Forelimb muscle (tissue), 1 donor: ENCODE results near the gene GABRR1. TPM values are rescaled to one million over a fixed set of nuclear protein-coding genes. Genes with fewer than 3 reads are reported as not detected.

ENCODE experiments used
- DNase-seq: peaks from one replicate; pipeline ENCODE4 v3.0.0-alpha.2; 2013; ENCODE audit warnings: low read depth
- polyA plus RNA-seq: library from polyadenylated mRNA; unstranded; fragments of 120-200 nt; gene quantifications from one replicate; pipeline ENCODE4 v1.2.1, GENCODE V29; 2013; ENCODE audit not compliant: insufficient read length

The GABRR1 gene
- polyA plus RNA-seq, 1 donor: 0.38 TPM

DNA sequence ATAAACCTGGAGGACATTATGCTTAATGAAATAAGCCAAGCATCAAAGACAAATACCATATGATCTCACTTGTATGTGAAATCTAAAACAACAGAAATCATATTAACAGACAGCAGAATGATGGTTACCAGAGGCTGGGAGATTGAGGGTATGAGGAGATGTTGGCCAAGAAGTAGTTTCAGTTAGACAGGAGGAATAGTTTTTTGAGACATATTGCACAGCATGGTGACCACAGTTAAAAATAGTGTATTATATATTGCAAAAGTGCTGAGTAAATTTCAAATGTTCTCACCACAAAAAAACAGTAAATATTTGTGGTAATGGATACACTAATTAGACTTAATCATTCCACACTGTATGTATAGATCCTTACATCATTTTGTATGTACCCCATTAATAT, 1.8 kb downstream of the GABRR1 start:
- no peak for DNase-seq

DNA sequence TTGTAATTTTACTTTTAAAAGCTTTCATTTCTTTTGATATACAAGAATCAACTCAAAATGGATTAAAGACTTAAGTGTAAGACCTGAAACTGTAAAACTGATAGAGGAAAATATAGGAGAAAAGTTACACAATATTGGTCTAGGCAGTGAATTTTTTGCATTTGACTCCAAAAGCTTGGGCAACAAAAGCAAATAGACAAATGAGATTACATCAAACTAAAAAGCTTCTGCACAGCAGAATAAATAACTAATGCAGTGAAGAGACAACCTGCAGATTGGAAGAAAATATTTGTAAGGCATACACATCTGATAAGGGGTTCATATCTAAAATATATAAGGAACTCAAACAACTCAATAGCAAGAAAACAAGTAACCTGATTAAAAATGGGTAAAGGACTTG, 3.0 kb downstream of the GABRR1 start:
- DNase-seq: no peak

DNA sequence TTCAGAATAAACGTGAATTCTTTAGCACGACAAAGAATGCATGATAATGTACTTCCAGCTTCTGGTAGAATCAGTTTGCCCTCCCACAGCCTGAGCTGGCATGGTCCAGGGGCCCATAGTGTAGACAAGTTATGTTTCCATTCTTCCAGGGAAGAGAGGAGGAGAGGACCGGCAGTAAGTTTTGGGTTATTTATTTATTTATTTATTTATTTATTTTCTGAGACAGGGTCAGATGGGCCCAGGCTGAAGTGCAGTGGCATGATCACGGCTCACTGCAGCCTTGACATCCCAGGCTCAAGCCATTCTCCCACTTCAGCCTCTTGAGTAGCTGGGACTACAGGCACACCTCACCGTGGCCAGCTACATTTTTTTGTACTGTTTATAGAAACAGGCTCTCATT, 4.7 kb downstream of the GABRR1 start:
- DNase-seq: no peak

DNA sequence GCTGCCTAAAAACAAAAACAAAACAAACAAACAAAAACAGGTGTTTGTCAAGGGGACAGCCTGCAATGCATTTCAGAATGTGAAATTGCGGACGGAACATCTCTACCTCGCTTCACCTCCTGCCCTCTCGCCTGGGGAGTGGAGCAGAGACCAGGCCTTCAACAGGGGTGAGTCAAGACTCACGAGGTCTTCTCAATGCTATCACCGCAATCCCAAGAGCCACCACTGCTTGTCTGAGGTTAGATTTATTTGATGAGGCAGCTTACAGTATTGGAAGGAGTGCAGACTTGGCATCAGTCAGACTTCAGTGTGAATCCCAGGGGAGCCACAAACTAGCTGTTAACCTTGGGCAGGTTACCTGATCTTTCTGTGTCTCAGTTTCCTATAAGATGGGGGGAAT, 7.7 kb downstream of the GABRR1 start:
- no peak for DNase-seq

DNA sequence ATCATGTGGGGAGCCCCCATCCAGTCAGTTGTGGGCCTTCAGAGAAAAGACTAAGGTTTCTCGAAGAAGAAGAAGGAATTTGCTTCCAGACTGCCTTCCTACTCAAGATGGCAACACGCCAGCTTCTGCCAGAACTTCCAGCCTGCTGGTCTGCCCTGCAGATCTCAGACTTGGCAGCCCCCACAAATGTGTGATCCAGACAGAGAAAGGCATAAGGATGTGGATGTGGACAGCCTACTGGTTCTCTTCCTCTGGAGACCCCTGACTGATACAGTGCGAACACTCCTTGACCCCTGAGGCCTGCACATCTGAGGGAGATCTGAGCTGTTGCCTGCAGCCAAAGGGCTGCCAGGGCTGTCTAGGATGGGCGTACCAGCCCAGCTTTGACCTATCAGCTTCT, 8.6 kb downstream of the GABRR1 start:
- no peak for DNase-seq

DNA sequence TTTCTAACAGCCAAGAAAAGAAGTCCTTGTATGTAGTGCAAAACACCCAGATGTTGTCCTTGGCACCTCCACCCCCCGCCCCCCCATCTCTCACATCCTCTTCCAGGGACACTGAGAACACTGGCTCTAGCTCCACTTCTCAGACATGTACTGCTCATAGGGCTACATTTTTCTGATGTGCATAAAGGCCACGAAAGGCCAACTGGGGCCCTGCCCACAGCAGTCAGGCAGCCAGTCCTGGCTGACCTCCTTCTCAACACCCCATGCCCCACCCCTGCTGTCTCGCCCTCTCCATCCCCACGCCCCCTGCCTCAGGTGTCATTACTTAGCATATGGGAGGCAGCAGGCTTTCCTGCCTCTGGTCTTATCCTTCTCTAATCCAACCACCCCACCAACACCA, 11.3 kb downstream of the GABRR1 start:
- no peak for DNase-seq

DNA sequence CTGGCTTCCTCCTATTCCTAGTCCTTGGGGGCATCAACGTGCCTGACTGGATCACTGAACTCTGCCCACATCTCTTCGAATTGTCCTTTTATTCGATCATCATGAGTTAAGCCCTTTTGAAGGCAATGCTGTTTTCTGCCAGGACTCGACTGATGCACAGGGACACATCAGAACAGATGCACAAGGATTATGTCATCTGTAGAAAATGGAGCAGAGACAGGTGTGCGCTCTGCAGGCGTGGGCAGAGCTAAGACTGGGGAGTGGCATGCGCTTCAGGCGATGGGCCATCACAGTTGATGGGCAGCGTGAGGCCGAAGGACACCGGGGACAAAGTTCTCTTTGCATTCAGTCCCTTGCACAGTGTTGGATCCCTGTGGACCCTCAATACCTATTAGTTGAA, 13.1 kb downstream of the GABRR1 start:
- DNase-seq: no peak

DNA sequence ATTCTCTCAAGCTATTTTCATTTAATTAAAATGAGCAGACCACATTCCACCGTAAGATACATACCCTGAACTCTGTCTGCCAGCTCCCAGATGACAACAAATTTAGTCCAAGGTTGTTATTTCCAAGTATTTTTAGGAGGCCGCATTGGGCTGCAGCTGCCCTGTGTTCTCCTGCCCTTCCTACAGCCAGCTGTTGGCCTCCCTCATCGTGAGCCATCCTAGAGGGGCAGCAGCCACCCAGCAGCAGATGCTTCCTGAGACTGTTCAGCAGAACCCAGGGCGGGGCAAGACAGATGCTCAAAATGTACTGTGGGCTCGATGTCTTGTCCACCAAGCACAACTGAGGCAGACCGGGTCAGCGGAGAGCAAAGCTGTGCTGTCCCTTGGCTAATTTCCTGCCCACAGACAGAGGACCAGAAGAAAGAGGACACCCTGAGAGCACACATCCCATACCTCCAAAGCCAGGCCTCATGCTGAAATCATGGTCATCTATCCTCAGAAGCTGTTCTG, 16.4 kb downstream of the GABRR1 start:
- no peak for DNase-seq

DNA sequence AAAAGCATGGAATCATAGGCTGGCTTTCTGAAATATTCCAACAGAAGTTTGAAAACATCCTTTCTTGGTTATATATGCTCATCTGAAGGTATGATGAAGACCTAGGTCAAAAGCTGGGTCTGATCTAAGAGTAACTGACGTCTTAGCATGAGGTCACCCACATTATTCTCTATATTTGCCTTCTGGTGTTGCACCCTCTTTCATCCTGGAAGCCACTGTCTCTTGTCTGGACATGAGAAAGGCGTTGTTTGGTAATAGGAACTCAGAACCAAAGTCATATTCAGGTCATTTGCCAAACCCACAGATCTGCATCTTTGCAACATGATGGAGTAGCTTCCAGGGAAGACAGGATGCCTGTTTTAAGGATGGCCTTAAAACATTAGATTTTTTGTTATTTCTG, 17.6 kb downstream of the GABRR1 start:
- no peak for DNase-seq

DNA sequence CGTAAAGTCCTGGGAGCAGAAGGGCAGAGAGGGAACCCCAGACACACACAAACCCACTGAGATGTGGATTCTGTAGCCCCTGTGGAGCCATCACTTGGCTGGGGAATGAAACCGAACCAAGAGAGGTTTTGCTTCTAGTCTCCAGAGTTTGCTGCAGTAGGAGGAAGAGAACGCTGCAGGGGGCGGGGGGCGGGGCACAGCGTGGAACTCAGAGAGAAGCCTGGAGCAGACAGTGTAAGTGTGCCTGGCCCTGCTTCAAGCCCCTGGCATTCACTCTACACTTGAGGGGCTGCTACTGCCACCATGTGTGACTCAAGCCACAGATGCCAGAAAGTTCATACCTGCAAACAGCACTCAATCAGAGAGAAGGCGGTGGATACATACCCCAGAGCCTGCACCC, 18.9 kb downstream of the GABRR1 start:
- DNase-seq: no peak

DNA sequence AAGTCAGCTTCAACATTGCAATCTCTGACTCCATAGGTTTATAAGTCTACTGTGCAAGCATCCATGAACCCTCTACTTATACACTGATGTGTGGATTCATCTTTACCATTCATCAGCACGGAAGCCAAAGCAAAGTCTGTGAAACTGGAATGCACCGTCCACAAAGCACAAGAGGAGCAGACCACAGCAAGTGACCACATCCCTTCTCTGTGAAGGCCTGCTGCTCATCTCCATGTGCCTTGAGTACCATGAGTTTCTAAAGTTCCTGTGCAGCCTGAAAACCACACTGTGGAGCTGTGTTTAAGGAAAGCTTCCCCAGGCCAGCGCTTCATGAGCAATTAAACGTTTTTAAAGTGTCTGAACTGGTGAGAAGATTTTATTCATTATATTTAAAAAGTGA, 20.0 kb downstream of the GABRR1 start:
- no peak for DNase-seq

DNA sequence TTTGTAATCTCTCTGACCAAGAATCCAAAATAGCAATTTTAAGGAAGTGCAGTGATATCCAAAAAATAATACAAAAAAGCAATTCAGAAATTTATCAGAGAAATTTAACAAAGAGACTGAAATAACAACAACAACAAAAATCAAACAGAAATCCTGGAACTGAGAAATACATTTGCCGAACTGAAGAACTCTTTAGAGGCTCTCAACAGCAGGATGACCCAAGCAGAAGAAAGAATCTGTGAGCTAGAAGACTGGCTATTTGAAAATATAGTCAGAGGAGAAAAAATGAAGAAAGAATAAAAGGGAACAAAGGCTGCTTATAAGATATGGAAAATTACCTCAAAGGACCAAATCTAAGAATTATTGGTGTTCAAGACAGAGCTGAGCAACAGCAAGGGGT, 22.6 kb downstream of the GABRR1 start:
- no peak for DNase-seq

DNA sequence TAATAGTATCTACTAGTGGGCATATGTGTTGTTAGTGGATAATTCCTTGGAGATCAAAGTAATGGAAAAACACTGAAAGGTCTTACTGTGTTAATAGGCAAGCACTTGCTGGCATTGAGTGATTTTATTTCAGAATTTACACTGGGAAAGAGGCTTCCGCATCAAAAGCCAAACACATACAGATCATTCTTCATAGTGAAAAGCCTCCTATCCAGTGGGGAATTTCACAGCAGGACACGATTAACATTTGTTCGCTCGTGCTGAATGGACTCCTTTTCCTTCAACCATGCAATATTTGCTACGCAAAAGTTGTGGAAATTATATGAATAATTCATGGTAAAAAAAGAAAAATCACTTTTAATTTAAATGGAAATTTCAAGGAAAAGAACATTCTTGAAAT, 26.4 kb downstream of the GABRR1 start:
- DNase-seq: no peak

DNA sequence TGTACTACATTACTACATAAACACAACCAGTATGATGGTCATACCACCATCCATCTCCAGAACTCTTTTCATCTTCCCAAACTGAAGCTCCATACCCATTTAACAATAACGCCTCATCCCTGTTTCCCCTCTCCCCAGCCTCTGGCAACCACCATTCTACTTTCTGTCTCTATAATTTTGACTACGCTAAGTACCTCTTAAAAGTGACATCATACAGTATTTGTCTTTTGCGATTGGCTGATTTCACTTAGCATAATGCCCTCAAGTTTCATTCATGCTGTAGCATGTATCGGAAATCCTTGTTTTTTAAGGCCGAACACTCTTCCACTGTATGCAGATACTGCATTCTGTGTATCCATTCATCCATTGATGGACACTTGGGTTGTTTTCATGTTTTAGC, 29.7 kb downstream of the GABRR1 start:
- no peak for DNase-seq

DNA sequence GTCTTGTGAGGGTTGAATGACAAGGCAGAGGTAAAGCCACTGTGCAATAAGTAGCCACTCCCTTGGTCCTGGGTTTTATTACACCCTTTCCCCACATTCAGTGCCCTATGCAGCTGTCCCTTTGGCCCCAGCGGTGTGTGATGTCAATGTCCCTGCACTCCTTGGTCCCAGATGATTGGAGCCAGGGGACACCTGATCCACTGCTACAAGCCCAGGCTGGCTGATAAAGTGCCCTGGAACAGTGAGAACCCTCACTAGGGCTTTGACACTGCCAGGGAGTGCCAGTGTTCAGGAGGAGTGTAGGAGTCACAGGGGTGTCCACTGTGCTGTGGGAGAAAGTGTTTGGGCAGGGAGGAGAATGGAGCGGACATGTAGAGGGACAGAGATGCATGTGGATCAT, 30.4 kb downstream of the GABRR1 start:
- no peak for DNase-seq

DNA sequence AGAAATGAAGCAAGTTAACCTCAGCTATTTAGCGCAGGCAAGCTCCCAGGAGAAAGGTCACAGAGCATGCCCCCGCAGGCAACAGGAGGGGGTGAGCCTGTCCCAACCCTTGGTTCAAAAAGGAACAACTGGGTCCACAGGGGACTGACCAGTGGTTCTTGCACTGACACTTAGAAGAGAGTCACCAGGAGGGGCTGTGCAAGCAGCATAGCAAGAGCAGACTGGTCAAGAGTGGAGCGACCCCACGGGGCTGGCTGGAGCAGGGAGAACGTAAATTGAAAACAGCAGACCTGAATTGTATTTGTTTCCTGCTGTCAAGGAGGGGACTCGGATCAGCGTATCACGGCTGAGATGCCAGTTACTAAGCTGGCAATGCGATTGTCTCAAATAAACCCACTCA, 32.8 kb downstream of the GABRR1 start:
- DNase-seq: no peak

DNA sequence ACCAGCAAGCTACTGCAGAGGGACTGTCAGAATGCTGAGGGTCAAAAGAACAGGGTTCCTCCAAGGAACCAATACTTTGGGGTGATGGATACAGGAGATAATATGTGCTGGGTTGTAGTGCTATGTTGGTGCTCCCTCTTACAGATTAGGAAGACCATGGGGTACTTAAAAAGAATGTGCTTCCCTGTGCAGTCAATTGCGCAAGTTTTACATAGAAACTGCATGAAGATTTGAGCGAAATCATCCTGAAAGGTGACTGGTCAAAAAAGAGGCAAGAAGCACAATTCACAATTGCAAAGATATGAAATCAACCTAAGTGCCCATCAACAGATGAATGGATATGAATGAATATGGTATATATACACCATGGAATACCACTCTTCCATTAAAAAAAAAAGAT, 33.9 kb downstream of the GABRR1 start:
- no peak for DNase-seq

DNA sequence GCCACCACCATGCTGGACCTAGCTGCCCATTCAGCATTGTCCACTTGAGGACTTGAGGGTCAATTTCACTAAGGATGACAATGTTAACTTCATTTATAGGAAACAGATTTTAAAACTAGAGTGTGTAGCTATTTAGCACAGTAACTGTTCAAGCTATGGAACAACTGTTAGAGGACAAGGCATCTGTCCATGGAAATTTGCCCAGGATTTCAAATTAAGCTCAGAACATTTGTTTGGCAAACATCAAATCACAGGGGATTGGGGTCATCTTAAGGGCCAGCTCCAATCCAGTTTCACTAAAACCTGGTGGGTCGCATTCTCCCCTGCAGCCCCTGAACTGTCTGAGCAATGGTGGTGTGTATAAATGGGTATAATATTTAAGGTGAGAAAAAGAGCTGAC, 36.2 kb downstream of the GABRR1 start:
- peak; percentile 82 for DNase-seq

DNA sequence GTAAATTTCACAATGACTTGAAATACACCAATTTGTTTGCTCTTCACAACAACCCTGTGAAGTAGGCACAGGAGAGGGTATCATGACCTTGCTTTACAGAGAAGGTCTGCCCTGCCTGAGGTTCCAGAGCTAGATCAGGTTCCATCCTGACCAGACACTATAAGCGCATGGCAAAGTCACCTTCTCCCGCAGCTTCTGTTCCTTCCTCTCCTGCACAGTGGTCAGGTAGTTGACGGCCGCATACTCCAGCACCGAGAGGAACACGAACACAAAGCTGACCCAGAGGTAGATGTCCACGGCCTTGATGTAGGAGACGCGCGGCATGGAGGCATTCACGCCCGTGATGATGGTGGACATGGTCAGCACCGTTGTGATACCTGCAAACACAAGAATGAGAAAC, 37.0 kb downstream of the GABRR1 start:
- no peak for DNase-seq

DNA sequence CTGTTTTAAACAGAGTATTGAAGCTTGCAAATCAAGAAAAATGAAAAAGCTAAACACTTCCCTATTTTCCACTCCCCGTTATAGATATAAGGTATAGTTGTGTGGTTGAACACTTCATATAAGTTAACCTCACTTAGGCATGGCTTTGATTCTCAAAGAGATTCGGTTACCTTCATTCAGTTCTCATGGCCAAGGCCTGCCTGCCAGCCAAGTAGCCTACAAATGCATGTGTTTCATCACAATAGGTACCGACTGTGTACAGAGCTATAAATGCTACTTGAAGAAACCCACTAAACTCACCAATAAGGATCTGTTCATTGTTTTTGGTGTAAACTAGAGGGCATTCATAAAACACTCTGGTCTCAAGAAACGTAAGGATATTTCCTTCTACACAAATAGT, 43.5 kb downstream of the GABRR1 start:
- DNase-seq: no peak

DNA sequence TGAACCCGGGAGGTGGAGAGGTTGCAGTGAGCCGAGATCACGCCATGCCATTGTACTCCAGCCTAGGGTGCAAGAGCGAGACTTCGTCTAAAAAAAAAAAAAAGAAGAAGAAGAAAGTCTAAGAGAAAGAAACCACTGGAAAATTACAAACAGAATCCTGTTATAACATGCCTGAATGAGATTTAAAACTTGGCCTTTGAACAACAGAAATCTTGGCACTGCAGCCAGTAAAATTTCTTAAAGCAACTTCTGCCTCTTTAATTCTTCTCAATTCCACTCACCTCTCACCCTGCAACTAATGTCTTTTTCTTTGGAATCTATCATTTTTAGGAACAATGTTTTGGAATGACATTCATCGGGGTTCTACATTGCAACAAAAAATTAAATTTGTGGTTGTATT, 45.0 kb downstream of the GABRR1 start:
- DNase-seq: no peak

DNA sequence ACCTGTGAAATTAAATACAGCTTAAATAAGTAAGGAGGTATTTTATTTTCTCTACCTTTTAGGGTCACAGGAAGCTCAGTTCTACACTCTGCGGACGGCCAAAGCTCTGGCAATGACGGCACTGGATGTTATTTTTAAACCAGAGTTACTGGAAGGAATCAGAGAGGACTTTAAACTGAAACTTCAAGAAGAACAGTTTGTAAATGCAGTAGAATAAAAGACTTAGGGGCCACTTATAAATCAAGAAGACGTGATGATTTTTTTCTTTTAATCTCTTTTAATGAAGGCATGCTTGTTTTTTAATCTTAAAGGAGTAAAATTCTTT, 55.1 kb downstream of the GABRR1 start:
- DNase-seq: no peak

DNA sequence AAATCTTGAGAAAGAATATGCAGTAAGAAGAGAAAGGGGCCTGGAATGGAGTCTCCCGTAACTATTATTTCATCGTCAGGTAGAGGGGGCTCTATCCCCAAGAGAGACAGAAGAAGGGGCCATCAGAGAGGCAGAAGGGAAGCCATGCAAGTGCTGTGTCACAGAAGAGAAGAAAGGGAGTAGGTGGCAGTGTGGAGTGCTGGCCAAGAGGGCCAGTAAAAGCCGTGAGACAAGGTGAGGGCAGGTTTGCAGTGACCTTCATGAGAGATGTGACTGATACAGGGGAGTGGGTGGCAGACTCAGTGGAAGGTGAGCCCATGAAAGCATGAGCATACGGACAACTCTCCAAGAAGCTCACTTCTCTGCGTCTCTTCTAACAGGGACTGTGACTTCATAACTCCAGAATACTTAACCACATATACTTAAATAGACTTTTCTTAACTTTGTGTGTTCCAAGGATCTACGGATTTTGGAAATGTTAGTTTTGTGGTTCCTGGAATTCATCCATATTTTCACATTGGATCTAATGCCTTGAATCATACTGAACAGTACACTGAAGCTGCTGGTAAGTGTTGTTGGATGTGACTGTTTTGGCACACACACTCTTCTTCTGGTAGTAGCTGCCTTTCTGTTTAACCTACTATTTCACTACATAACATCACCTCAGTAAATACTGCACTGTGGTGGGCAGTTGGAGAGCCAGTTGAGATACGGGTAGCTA, 55.7 kb downstream of the GABRR1 start:
- DNase-seq: no peak

DNA sequence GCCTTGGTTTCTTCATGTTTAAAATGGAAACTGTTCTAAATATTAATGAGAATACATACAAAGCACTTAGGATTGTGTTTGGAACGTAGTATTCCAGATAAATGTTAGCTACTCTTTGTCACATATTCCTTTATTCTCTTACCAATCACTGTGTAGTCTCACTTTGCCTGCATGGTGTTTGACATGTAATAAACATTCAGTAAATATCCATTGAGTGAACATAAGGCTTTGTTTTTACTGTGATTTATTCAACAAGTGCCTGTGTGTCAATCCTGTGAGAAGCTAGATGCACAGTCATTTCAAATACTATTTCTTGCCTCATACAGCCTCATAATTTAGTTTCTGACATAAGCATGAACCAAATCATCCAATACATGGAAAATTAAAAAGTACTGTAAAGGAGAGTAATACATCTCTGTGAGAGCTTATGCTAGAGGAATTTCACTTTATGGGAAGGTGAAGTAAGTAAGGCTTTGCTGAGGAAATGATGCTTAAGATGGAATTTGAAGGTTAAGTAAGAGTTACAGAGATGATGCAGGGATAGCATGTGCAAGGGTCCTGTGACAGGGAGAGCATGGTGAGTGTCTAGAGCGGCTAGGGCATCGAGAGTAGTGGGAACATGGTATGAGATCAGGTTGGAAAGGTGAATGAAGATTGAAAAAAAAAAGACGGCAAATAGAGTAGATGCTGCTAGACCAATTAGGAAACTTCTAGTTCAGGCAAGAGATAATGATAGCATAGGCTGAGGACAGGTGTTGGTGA, 56.6 kb downstream of the GABRR1 start:
- DNase-seq: no peak
